ENCODE results near the gene NTSR2. TPM values are rescaled to one million over a fixed set of nuclear protein-coding genes. Genes with fewer than 3 reads are reported as not detected.
A peak's percentile ranks its signal among the peaks of the same experiment; 100 is the strongest.
"Not testable (repeated sequence)": the region's sequence is repeated elsewhere in the genome, so short reads cannot be mapped to it uniquely, and the experiment has no call there.

The NTSR2 gene
- total RNA-seq, 2 donors from 2014 or later = not detected

- DNase-seq = no peak
- no peak for ATAC-seq
- intact Hi-C loops (cut with DNase I, micrococcal nuclease) = no loop called here
Measured at GRCh38 chr2:11663427-11663826, 6.6 kb downstream of the NTSR2 start.

GRCh38 chr2:11662882-11663281 lies 7.1 kb downstream of the NTSR2 start:
- ATAC-seq (no peak), DNase-seq (no peak)
- intact Hi-C loops (cut with DNase I, micrococcal nuclease) = no loop called here

GRCh38 chr2:11661891-11662435 lies 8.0 kb downstream of the NTSR2 start:
- DNase-seq (no peak), ATAC-seq (no peak)
- intact Hi-C loops (cut with DNase I, micrococcal nuclease) = no loop called here

GRCh38 chr2:11660396-11660795 lies 9.6 kb downstream of the NTSR2 start:
- ATAC-seq; DNase-seq; intact Hi-C loops (cut with DNase I, micrococcal nuclease): not testable (repeated sequence)

- intact Hi-C loops (cut with DNase I, micrococcal nuclease) = no loop called here
- ATAC-seq (no peak), DNase-seq (no peak)
Measured at GRCh38 chr2:11659851-11660250, 10.1 kb downstream of the NTSR2 start.

- DNase-seq (no peak), ATAC-seq (no peak)
- intact Hi-C loops (cut with DNase I, micrococcal nuclease) = no loop called here
Measured at GRCh38 chr2:11659115-11659475, 10.9 kb downstream of the NTSR2 start.

- intact Hi-C loops (cut with DNase I, micrococcal nuclease) = no loop called here
- DNase-seq = no peak
- no peak for ATAC-seq
Measured at GRCh38 chr2:11658208-11659114, 11.5 kb downstream of the NTSR2 start.

- DNase-seq (no peak), ATAC-seq (no peak)
- intact Hi-C loops (cut with DNase I, micrococcal nuclease) = no loop called here
Measured at GRCh38 chr2:11657646-11658045, 12.3 kb downstream of the NTSR2 start.

GRCh38 chr2:11657195-11657594 lies 12.8 kb downstream of the NTSR2 start:
- no peak for ATAC-seq
- intact Hi-C loops (cut with DNase I, micrococcal nuclease) = no loop called here
- DNase-seq = no peak

- ATAC-seq (peak; percentile 98), DNase-seq (peak in 1 of 2 donors; percentile 56)
- intact Hi-C loops (cut with DNase I, micrococcal nuclease) = no loop called here
Measured at GRCh38 chr2:11656671-11657101, 13.3 kb downstream of the NTSR2 start.

GRCh38 chr2:11656252-11656651 lies 13.7 kb downstream of the NTSR2 start:
- intact Hi-C loops (cut with DNase I, micrococcal nuclease) = no loop called here
- DNase-seq = no peak
- no peak for ATAC-seq

GRCh38 chr2:11655495-11655894 lies 14.5 kb downstream of the NTSR2 start:
- intact Hi-C loops (cut with DNase I, micrococcal nuclease) = no loop called here
- ATAC-seq (no peak), DNase-seq (no peak)

GRCh38 chr2:11652553-11652952 lies 17.4 kb downstream of the NTSR2 start:
- intact Hi-C loops (cut with DNase I, micrococcal nuclease) = no loop called here

GRCh38 chr2:11651856-11652548 lies 18.0 kb downstream of the NTSR2 start:
- intact Hi-C loops (cut with DNase I, micrococcal nuclease) = no loop called here
- no peak for ATAC-seq

More at GRCh38 chr2:11652553-11652952, 17.4 kb downstream of the NTSR2 start:
- DNase-seq (no peak), ATAC-seq (no peak)

GRCh38 chr2:11649093-11649492 lies 20.9 kb downstream of the NTSR2 start:
- ATAC-seq (no peak), DNase-seq (no peak)
- intact Hi-C loops (cut with DNase I, micrococcal nuclease) = no loop called here

More at GRCh38 chr2:11651856-11652548, 18.0 kb downstream of the NTSR2 start:
- DNase-seq = no peak

- ATAC-seq (no peak), DNase-seq (no peak)
- intact Hi-C loops (cut with DNase I, micrococcal nuclease) = no loop called here
Measured at GRCh38 chr2:11647834-11648600, 22.0 kb downstream of the NTSR2 start.

- intact Hi-C loops (cut with DNase I, micrococcal nuclease) = no loop called here
- DNase-seq = no peak
- no peak for ATAC-seq
Measured at GRCh38 chr2:11646530-11646929, 23.5 kb downstream of the NTSR2 start.

GRCh38 chr2:11644293-11644692 lies 25.7 kb downstream of the NTSR2 start:
- ATAC-seq (no peak), DNase-seq (no peak)
- intact Hi-C loops (cut with DNase I, micrococcal nuclease) = no loop called here

GRCh38 chr2:11642972-11643371 lies 27.0 kb downstream of the NTSR2 start:
- DNase-seq = no peak
- intact Hi-C loops (cut with DNase I, micrococcal nuclease) = no loop called here
- ATAC-seq = no peak
